GM18499 (cell line): ENCODE measurements around the gene ARID4B.

Experiments
- ATAC-seq: cut with Tn5 transposase; IDR thresholded peaks from one replicate; pipeline ENCODE4 v1.9.1; 2021; ENCODE audit warnings: moderate number of reproducible peaks; ENCODE audit not compliant: insufficient read depth, unreplicated experiment

Gene ARID4B

GRCh38 chr1:235145639-235146038 lies 182.3 kb downstream of the ARID4B start:
- ATAC-seq = no peak

GRCh38 chr1:235142991-235143390 lies 185.0 kb downstream of the ARID4B start:
- no peak for ATAC-seq

GRCh38 chr1:235139315-235139714 lies 188.7 kb downstream of the ARID4B start:
- no peak for ATAC-seq

- no peak for ATAC-seq
Observed at GRCh38 chr1:235138821-235139220, 189.2 kb downstream of the ARID4B start.

- no peak for ATAC-seq
Observed at GRCh38 chr1:235136111-235136510, 191.9 kb downstream of the ARID4B start.

- ATAC-seq = no peak
Observed at GRCh38 chr1:235134171-235134570, 193.8 kb downstream of the ARID4B start.

- ATAC-seq = no peak
Observed at GRCh38 chr1:235133086-235133485, 194.9 kb downstream of the ARID4B start.

GRCh38 chr1:235131961-235132360 lies 196.0 kb downstream of the ARID4B start:
- ATAC-seq = no peak

- no peak for ATAC-seq
Observed at GRCh38 chr1:235130766-235131270, 197.2 kb downstream of the ARID4B start.

- ATAC-seq = no peak
Observed at GRCh38 chr1:235129774-235130570, 198.0 kb downstream of the ARID4B start.

GRCh38 chr1:235128456-235129328 lies 199.3 kb downstream of the ARID4B start, which contains the start of gene TOMM20:
TOMM20 (minus strand) TSS chr1:235128837; CDS start chr1:235128715, 122 bp downstream.
- peak; percentile 85 for ATAC-seq

- ATAC-seq = no peak
Observed at GRCh38 chr1:235127732-235128455, 200.1 kb downstream of the ARID4B start.

- no peak for ATAC-seq
Observed at GRCh38 chr1:235127203-235127602, 200.8 kb downstream of the ARID4B start.

GRCh38 chr1:235124665-235125064 lies 203.3 kb downstream of the ARID4B start:
- ATAC-seq = no peak

GRCh38 chr1:235124111-235124510 lies 203.9 kb downstream of the ARID4B start:
- ATAC-seq = no peak

GRCh38 chr1:235122348-235122747 lies 205.6 kb downstream of the ARID4B start:
- ATAC-seq = no peak
